DOHH2 (cell line): ENCODE results near the gene TCF25.
"Not testable (repeated sequence)": the region's sequence is repeated elsewhere in the genome, so short reads cannot be mapped to it uniquely, and the experiment has no call there.

Source experiments
- H3F3A ChIP-seq: fragments of 200-600 bp; sonication (generic), shearing (Covaris generic); 2 replicates; pipeline ENCODE4 v1.6.0; 2016; ENCODE audit warnings: antibody characterized with exemption, mild to moderate bottlenecking; ENCODE audit not compliant: control insufficient read depth, insufficient read depth
- H3K27ac ChIP-seq: fragments of 200-600 bp; sonication (generic); 2 replicates; pipeline ENCODE4 v1.5.1; 2014; ENCODE audit warnings: low read depth, mild to moderate bottlenecking, low read length, moderate library complexity
- H3K27me3 ChIP-seq: fragments of 200-600 bp; sonication (generic); 2 replicates; pipeline ENCODE4 v1.6.1; 2014; ENCODE audit warnings: mild to moderate bottlenecking, low read length, mixed read lengths; ENCODE audit not compliant: control insufficient read depth
- H3K36me3 ChIP-seq: fragments of 200-600 bp; sonication (generic); 2 replicates; pipeline ENCODE4 v1.6.1; 2014; ENCODE audit warnings: mild to moderate bottlenecking, low read length, moderate library complexity, mixed read lengths; ENCODE audit not compliant: control insufficient read depth
- H3K4me1 ChIP-seq: fragments of 200-600 bp; sonication (generic); 2 replicates; pipeline ENCODE4 v1.6.1; 2014; ENCODE audit warnings: mild to moderate bottlenecking, low read length, mixed read lengths; ENCODE audit not compliant: control insufficient read depth
- H3K4me2 ChIP-seq: fragments of 200-600 bp; sonication (generic); 2 replicates; pipeline ENCODE4 v1.6.0; 2014; ENCODE audit warnings: mild to moderate bottlenecking, low read length, moderate library complexity
- H3K4me3 ChIP-seq: fragments of 200-600 bp; sonication (generic); 2 replicates; pipeline ENCODE4 v1.5.1; 2014; ENCODE audit warnings: mild to moderate bottlenecking, low read length, mixed read lengths
- H3K79me2 ChIP-seq: fragments of 200-600 bp; sonication (generic); 2 replicates; pipeline ENCODE4 v1.6.1; 2014; ENCODE audit warnings: mild to moderate bottlenecking, low read length, mixed read lengths; ENCODE audit not compliant: control insufficient read depth
- H3K9me2 ChIP-seq: fragments of 200-600 bp; sonication (generic); replicated peaks from 2 replicates; pipeline ENCODE4 v1.6.1; 2014; ENCODE audit warnings: mild to moderate bottlenecking, low read length, mixed read lengths; ENCODE audit not compliant: control insufficient read depth
- H3K9me3 ChIP-seq: fragments of 200-600 bp; sonication (generic); 2 replicates; pipeline ENCODE4 v1.6.1; 2014; ENCODE audit warnings: antibody characterized with exemption, low read length, mixed read lengths; ENCODE audit not compliant: control insufficient read depth, insufficient read depth
- H4K20me1 ChIP-seq: fragments of 200-600 bp; sonication (generic); 2 replicates; pipeline ENCODE4 v1.6.0; 2014; ENCODE audit warnings: low read depth, mild to moderate bottlenecking, antibody characterized with exemption, low read length, moderate library complexity; ENCODE audit not compliant: control insufficient read depth, insufficient read depth
- CTCF ChIP-seq: fragments of 200-600 bp; sonication (generic); IDR thresholded peaks from one replicate; pipeline ENCODE4 v1.5.1; 2014; ENCODE audit warnings: antibody characterized with exemption, mild to moderate bottlenecking, low read depth, low read length; ENCODE audit not compliant: poor library complexity, severe bottlenecking
- EZH2phosphoT487 ChIP-seq: fragments of 200-600 bp; sonication (generic); IDR thresholded peaks from 2 replicates; pipeline ENCODE4 v1.6.1; 2017; ENCODE audit warnings: borderline replicate concordance, mild to moderate bottlenecking, antibody characterized with exemption, low read length, moderate library complexity, mixed read lengths

Gene TCF25

DNA sequence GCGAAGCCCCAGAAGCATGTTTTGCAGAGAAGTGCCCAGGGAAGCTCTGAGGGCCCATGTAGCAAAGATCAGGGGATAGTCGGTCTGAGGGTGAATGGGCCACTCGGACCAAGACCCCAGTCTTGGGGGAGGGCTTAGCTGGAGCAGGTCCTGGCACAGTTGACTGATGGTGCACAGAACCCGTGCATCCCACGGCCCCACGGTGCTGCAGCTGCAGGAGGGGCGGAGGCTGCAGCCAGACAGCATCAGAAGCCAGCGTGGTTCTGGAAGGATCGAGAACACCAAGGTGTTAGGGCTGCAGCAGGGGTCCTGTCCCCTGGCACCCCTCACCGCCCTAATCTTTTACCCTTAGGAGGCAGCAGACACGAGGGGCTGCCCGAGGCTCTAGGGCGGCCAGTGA lies 38.8 kb downstream of the TCF25 start:
- Histone ChIP-seq H3K4me2 (no peak overlapping the region), H3K27ac (no peak overlapping the region), H3K4me1 (peaks cover 29% of the 10 kb centered on the region), H3K9me3 (peaks cover 7% of the 10 kb centered on the region; the same call in 1 of the 2 replicates), H3K79me2 (peaks cover 6% of the 10 kb centered on the region; the same call in 1 of the 2 replicates), H3K9me2 (no peaks in the 10 kb centered on the region), H4K20me1 (no peaks in the 10 kb centered on the region), H3K36me3 (peaks cover 53% of the 10 kb centered on the region), H3K27me3 (no peaks in the 10 kb centered on the region), H3F3A (peaks cover 18% of the 10 kb centered on the region), H3K4me3 (no peak overlapping the region)
- TF ChIP-seq EZH2phosphoT487 = no peak
- TF ChIP-seq CTCF = no peak

DNA sequence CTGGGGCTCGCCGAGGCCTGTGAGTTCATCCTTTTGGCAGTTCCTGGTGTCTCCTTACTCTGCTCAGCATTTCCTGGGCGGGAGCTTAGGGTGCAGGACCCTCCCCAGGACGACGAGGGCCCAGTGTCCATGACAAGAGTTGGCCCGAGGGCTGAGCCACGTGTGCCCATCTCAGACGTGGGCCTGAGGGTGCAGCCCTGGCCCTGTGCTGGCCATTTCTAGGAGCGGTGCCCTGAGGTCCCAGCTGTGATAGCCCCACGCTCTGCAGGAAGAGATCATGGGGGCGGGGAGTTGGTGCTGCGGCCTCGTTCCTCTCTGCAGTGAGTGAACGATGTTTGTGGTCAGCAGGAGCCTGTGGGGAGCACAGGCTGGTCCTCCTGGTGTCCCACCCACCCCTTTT lies 39.2 kb downstream of the TCF25 start:
- Histone ChIP-seq H3K36me3 (peaks cover 53% of the 10 kb centered on the region), H4K20me1 (no peaks in the 10 kb centered on the region), H3K27ac (no peak overlapping the region), H3K4me3 (no peak overlapping the region), H3K9me2 (no peaks in the 10 kb centered on the region), H3K4me1 (peaks cover 34% of the 10 kb centered on the region), H3K27me3 (no peaks in the 10 kb centered on the region), H3K79me2 (peaks cover 6% of the 10 kb centered on the region; the same call in 1 of the 2 replicates), H3F3A (peaks cover 21% of the 10 kb centered on the region), H3K9me3 (peaks cover 7% of the 10 kb centered on the region; the same call in 1 of the 2 replicates), H3K4me2 (no peak overlapping the region)
- no peak for TF ChIP-seq EZH2phosphoT487
- no peak for TF ChIP-seq CTCF

DNA sequence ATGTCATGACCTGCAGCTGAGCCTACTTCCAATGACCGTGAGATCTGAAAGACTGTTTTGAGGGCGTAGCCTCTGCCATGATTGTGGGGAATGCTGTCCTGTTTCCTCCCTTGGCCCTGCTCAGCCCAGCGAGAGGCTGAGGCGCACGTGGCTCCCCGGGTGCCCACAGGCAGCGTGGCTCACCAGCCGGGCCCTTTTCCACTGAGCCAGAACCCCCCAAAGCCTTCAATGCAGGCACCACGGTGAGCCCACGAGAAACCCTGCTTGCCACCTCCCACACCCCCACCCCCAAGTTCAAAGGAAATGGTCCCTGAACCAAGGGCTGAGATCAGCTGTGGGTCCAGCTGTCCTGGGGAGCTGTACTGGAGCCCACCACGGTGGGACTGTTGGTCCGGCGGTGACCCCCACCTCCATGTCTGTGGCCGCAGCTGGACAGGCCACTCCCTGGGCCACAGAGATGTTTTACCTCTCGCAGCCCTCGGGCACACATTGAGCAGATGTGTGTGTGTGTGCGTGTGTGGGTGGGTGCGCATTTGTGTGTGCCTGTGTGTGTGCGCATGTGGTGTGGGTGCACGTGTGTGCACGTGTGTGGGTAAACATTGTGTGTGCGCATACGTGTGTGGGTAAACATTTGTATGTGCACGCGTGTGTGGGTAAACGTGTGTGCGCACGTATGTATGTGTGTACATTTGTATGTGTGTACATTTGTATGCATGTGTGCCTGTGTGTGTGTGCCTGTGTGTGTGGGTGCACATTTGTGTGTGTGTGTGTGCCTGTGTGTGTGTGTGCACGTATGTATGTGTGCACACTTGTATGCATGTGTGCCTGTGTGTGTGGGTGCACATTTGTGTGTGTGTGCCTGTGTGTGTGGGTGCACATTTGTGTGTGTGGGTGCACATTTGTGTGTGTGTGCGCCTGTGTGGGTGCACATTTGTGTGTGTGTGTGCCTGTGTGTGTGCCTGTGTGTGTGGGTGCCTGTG lies 40.3 kb downstream of the TCF25 start:
- Histone ChIP-seq H3K4me3 (no peak overlapping the region), H3K27ac (no peak overlapping the region), H4K20me1 (no peaks in the 10 kb centered on the region), H3F3A (peaks cover 20% of the 10 kb centered on the region), H3K79me2 (peaks cover 6% of the 10 kb centered on the region; the same call in 1 of the 2 replicates), H3K36me3 (peaks cover 45% of the 10 kb centered on the region), H3K9me3 (no peaks in the 10 kb centered on the region), H3K4me1 (peaks cover 39% of the 10 kb centered on the region), H3K4me2 (no peak overlapping the region), H3K27me3 (no peaks in the 10 kb centered on the region), H3K9me2 (no peaks in the 10 kb centered on the region)
- TF ChIP-seq CTCF (no peak), EZH2phosphoT487 (no peak)

DNA sequence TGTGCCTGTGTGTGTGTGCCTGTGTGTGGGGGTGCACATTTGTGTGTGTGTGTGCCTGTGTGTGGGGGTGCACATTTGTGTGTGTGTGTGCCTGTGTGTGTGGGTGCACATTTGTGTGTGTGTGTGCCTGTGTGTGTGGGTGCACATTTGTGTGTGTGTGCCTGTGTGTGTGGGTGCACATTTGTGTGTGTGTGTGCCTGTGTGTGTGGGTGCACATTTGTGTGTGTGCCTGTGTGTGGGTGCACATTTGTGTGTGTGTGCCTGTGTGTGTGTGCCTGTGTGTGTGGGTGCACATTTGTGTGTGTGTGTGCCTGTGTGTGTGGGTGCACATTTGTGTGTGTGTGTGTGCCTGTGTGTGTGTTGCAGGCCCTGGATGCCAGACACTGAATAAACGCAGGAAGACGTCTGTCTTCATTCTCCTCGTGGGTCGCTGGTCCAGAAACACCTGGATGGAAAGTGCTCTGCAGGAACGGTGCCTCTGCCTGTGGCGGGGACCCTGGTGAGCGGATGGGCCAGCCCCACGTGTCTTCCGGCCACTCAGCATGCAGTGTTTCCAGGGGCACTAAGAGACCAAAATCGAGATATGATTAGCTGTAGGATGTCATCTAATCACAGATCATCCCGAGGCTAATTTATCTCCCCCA lies 41.4 kb downstream of the TCF25 start:
- H3K4me3 ChIP-seq, H3K27me3 ChIP-seq, H3K79me2 ChIP-seq, H3K9me3 ChIP-seq, H4K20me1 ChIP-seq, H3K9me2 ChIP-seq, H3K27ac ChIP-seq, H3K4me2 ChIP-seq: not testable (repeated sequence)
- Histone ChIP-seq H3F3A (peaks cover 10% of the 10 kb centered on the region), H3K36me3 (peaks cover 41% of the 10 kb centered on the region), H3K4me1 (peaks cover 36% of the 10 kb centered on the region)
